ELR (cell line): ENCODE results near the gene HCN2.

ENCODE experiments used
- DNase-seq: peaks from one replicate; pipeline ENCODE4 v3.0.0-alpha.2; 2015; ENCODE audit warnings: low read depth

HCN2 gene

GRCh38 chr19:640606-641189 is 51.0 kb downstream of the HCN2 start:
- no peak for DNase-seq

GRCh38 chr19:641702-642101 is 52.0 kb downstream of the HCN2 start:
- no peak for DNase-seq

GRCh38 chr19:642767-643727 is 53.4 kb downstream of the HCN2 start:
- DNase-seq: no peak

GRCh38 chr19:643736-644135 is 54.1 kb downstream of the HCN2 start:
- no peak for DNase-seq

GRCh38 chr19:644363-644762 is 54.7 kb downstream of the HCN2 start:
- DNase-seq: no peak

- DNase-seq: no peak
These were observed 55.1 kb downstream of the HCN2 start for GRCh38 chr19:644789-645188.

GRCh38 chr19:645912-646778 is 56.5 kb downstream of the HCN2 start:
- no peak for DNase-seq

- no peak for DNase-seq
These were observed 57.3 kb downstream of the HCN2 start for GRCh38 chr19:646779-647565.

GRCh38 chr19:647566-648284 is 58.0 kb downstream of the HCN2 start:
- DNase-seq: no peak

- no peak for DNase-seq
These were observed 58.6 kb downstream of the HCN2 start for GRCh38 chr19:648305-648704.

- no peak for DNase-seq
These were observed 59.5 kb downstream of the HCN2 start for GRCh38 chr19:648904-649801.

GRCh38 chr19:650121-650520 is 60.4 kb downstream of the HCN2 start:
- no peak for DNase-seq

GRCh38 chr19:651114-651818 is 61.6 kb downstream of the HCN2 start:
- no peak for DNase-seq

GRCh38 chr19:651991-652390 is 62.3 kb downstream of the HCN2 start:
- DNase-seq: no peak

GRCh38 chr19:652467-653389 is 63.0 kb downstream of the HCN2 start:
- no peak for DNase-seq

GRCh38 chr19:653425-653824 is 63.7 kb downstream of the HCN2 start:
- DNase-seq: no peak

GRCh38 chr19:655691-656090 is 66.0 kb downstream of the HCN2 start:
- no peak for DNase-seq
